Common myeloid progenitor, CD34-positive (primary cell): ENCODE data around the gene MYBPC1.

Experiments used
- CTCF ChIA-PET: fragments of 350-600 bp; sonication (Branson Sonifier 250); formaldehyde crosslinking; loops from one replicate; lab custom pipeline; 2021; ENCODE audit warnings: antibody characterized with exemption; lab: Charles Lee
- POLR2A ChIA-PET: fragments of 350-600 bp; sonication (Branson Sonifier 250); formaldehyde crosslinking; loops from one replicate; lab custom pipeline; 2021; ENCODE audit warnings: antibody characterized with exemption; lab: Charles Lee
- DNase-seq, 3 donors: peaks; one replicate each; pipeline versions ENCODE4 v3.0.0 to v3.0.0-alpha.2; 2013
- H3K27ac ChIP-seq, 2 experiments: 1 replicate in 1 of 2; 2 replicates in 1 of 2; pipeline ENCODE4 v1.7.0; 2013; ENCODE audit warnings: inconsistent platforms in 2 of 2, low read length in 2 of 2, mild to moderate bottlenecking in 2 of 2, low read depth in 1 of 2, moderate library complexity in 1 of 2; ENCODE audit not compliant: severe bottlenecking in 2 of 2, insufficient read depth in 1 of 2, poor library complexity in 1 of 2
- H3K27me3 ChIP-seq, 5 experiments: replicated peaks in 2 of 5; 1 replicate in 3 of 5; 2 replicates in 2 of 5; pipeline versions ENCODE4 v1.6.1 to v1.7.0; 2013; ENCODE audit warnings: low read length in 4 of 5, mild to moderate bottlenecking in 2 of 5, moderate library complexity in 2 of 5, inconsistent platforms in 1 of 5; ENCODE audit not compliant: insufficient read depth in 5 of 5, control insufficient read depth in 4 of 5
- H3K36me3 ChIP-seq, 4 experiments: 1 replicate in 2 of 4; 2 replicates in 2 of 4; pipeline versions ENCODE4 v1.6.1 to v1.7.0; 2013; ENCODE audit warnings: low read length in 3 of 4, control low read depth in 1 of 4, mild to moderate bottlenecking in 1 of 4; ENCODE audit not compliant: control insufficient read depth in 4 of 4, insufficient read depth in 4 of 4
- H3K4me1 ChIP-seq, 4 experiments: 1 replicate in 3 of 4; 2 replicates in 1 of 4; pipeline versions ENCODE4 v1.6.1 to v1.7.1; 2013; ENCODE audit warnings: low read length in 3 of 4, mild to moderate bottlenecking in 3 of 4, control low read depth in 1 of 4, inconsistent platforms in 1 of 4, moderate library complexity in 1 of 4; ENCODE audit not compliant: control insufficient read depth in 4 of 4, insufficient read depth in 4 of 4; ENCODE audit errors: control extremely low read depth in 1 of 4
- H3K4me3 ChIP-seq, 7 experiments: 1 replicate in 4 of 7; 2 replicates in 3 of 7; pipeline versions ENCODE4 v1.5.1 to v1.7.0; 2013; ENCODE audit warnings: mild to moderate bottlenecking in 7 of 7, low read length in 6 of 7, moderate library complexity in 6 of 7, inconsistent platforms in 2 of 7, low read depth in 2 of 7, control low read depth in 1 of 7; ENCODE audit not compliant: insufficient read depth in 4 of 7, control insufficient read depth in 1 of 7; ENCODE audit errors: extremely low read depth in 1 of 7
- H3K9me3 ChIP-seq, 5 experiments: 1 replicate in 4 of 5; 2 replicates in 1 of 5; pipeline versions ENCODE4 v1.6.1 to v1.7.1; 2013; ENCODE audit warnings: low read length in 4 of 5, mild to moderate bottlenecking in 2 of 5, inconsistent platforms in 1 of 5, low read depth in 1 of 5, moderate library complexity in 1 of 5; ENCODE audit not compliant: control insufficient read depth in 4 of 5, insufficient read depth in 2 of 5; ENCODE audit errors: control extremely low read depth in 1 of 5
- WGBS: methylation state at CpG from one replicate; pipeline ENCODE4 v1.1.5; 2013; ENCODE audit not compliant: insufficient coverage; 5-methylcytosine and 5-hydroxymethylcytosine counted together

Gene MYBPC1

DNA sequence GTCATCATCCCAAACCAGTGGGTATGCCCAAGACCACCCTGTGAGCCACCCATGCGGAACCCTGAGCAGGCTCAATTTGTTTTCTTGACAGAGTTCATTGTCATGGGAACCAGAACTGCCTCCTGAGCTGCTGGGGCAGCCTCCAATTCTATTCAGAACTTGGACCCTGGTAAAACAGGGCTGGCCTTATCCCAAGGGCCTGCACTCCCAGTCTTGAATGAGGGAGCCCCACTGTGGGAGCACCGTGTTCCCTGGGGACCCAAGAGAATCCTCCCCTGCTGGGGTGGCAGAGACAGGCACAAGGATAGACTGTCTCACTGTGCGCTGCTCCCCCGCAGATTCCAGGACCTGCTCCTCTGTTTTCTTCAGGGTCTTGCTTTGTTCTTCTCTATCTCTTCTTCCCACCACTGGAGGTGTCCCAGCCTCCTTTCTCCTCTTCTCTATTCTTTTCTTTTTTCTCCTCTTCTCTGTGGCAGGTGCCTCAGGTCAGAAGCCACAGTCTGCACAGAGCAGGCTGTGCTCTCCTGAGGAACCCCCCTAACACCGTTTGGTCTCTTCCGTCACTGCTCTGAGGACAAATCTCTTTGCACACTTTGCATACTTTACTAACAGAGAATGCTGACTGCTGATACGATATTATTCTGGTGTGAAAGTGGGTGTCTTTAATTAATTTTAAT lies 71.4 kb downstream of the MYBPC1 start:
- ChIA-PET CTCF (interaction anchor here (0.9 kb wide), 1 partner anchor 49 kb away, joined by 3 read pairs; no protein-coding TSS in a partner anchor), POLR2A (no interaction called here)

DNA sequence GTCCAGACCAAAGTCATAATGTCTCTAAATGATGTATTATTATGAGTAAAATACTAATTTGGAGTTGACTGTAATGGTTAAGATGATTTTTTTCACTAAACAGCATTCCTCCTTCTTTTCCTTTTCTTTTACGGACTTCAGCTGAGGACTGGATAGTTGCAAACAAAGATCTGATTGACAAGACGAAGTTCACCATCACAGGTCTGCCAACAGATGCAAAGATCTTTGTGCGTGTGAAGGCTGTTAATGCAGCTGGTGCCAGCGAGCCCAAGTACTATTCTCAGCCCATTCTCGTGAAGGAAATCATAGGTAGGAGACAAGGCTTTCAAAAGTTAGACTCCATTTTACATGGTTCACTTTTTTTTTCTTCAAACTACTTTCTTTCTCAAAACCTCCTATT lies 72.8 kb downstream of the MYBPC1 start:
- Histone ChIP-seq H3K36me3 (no peaks in the 10 kb centered on the region), H3K27me3 (no peaks in the 10 kb centered on the region), H3K9me3 (no peaks in the 10 kb centered on the region), H3K4me1 (peaks cover 7 to 26% (median 17%) of the 10 kb centered on the region in 4 experiments), H3K27ac (no peak overlapping the region), H3K4me3 (no peak overlapping the region)
- 100% methylated on average over 3 of the region's 5 CpGs for WGBS
- no peak for DNase-seq
- ChIA-PET CTCF (interaction anchor here (0.8 to 1.2 kb wide), 5 partner anchors 25 to 253 kb away, joined by 3 read pairs; no protein-coding TSS in a partner anchor), POLR2A (no interaction called here)

More for the DNA sequence above, 71.4 kb downstream of the MYBPC1 start:
- WGBS: 97% methylated on average over 4 of the region's 7 CpGs
- H3K36me3 ChIP-seq: no peaks in the 10 kb centered on the region
- no peak for DNase-seq
- no peak overlapping the region for H3K27ac ChIP-seq
- H3K4me3 ChIP-seq: no peak overlapping the region
- no peaks in the 10 kb centered on the region for H3K9me3 ChIP-seq
- peaks cover 7 to 16% (median 10%) of the 10 kb centered on the region in 4 experiments for H3K4me1 ChIP-seq
- H3K27me3 ChIP-seq: no peaks in the 10 kb centered on the region

GRCh38 chr12:101670007-101670671 lies 75.4 kb downstream of the MYBPC1 start:
- CTCF ChIA-PET: interaction anchor here (1.0 to 1.8 kb wide), 4 partner anchors 13 to 161 kb away, joined by 4 to 7 read pairs (median 4); partner anchors contain the start of gene GNPTAB
- no peaks in the 10 kb centered on the region for H3K27me3 ChIP-seq
- WGBS: 30% methylated on average over 3 of the region's 6 CpGs
- no peaks in the 10 kb centered on the region for H3K36me3 ChIP-seq
- H3K4me3 ChIP-seq: no peak overlapping the region
- peaks cover 7 to 26% (median 17%) of the 10 kb centered on the region in 4 experiments for H3K4me1 ChIP-seq
- H3K9me3 ChIP-seq: no peaks in the 10 kb centered on the region
- POLR2A ChIA-PET: no interaction called here
- peak; percentile 88 to 96 (median 95) for DNase-seq
- no peak overlapping the region for H3K27ac ChIP-seq

GRCh38 chr12:101671157-101671791 lies 76.5 kb downstream of the MYBPC1 start:
- H3K4me3 ChIP-seq: peak overlapping the region in 1 of 7 experiments; percentile 39
- CTCF ChIA-PET: interaction anchor here (0.8 to 1.8 kb wide), 4 partner anchors 22 to 160 kb away, joined by 3 to 5 read pairs (median 4); partner anchors contain the start of gene GNPTAB
- H3K4me1 ChIP-seq: peaks cover 7 to 26% (median 17%) of the 10 kb centered on the region in 4 experiments
- 0% methylated on average over 4 of the region's 6 CpGs for WGBS
- no peak overlapping the region for H3K27ac ChIP-seq
- POLR2A ChIA-PET: no interaction called here
- H3K27me3 ChIP-seq: no peaks in the 10 kb centered on the region
- peak; percentile 62 to 91 (median 89) for DNase-seq
- no peaks in the 10 kb centered on the region for H3K36me3 ChIP-seq
- no peaks in the 10 kb centered on the region for H3K9me3 ChIP-seq

DNA sequence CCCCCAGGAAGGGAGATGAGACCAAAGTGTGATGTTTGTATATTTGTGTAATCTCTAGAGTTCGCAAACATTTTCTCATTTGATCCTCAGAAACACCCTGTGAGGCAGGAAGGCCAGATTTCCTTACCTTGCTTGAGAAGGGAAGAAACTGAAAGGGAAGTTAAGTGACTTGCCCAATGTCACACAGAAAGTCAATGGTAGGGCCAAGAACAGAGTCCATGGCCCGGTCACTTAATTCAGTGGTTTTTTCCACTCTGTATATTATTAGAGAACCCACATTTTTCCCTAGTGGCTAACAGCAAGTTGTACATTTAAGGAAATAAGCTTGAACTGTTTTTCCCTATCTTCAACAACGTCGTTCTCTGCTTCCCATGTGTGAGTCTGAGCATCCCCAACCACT lies 77.1 kb downstream of the MYBPC1 start:
- Histone ChIP-seq H3K4me3 (peak overlapping the region in 1 of 7 experiments; percentile 39), H3K4me1 (peaks cover 7 to 26% (median 17%) of the 10 kb centered on the region in 4 experiments), H3K9me3 (no peaks in the 10 kb centered on the region), H3K27me3 (no peaks in the 10 kb centered on the region), H3K36me3 (no peaks in the 10 kb centered on the region), H3K27ac (no peak overlapping the region)
- WGBS: 80% methylated on average over 4 of the region's 4 CpGs
- DNase-seq: peak in 1 of 3 donors; percentile 16
- POLR2A ChIA-PET: no interaction called here
- CTCF ChIA-PET: interaction anchor here (0.8 to 1.7 kb wide), 4 partner anchors 21 to 159 kb away, joined by 3 to 4 read pairs (median 3); partner anchors contain the start of gene GNPTAB

DNA sequence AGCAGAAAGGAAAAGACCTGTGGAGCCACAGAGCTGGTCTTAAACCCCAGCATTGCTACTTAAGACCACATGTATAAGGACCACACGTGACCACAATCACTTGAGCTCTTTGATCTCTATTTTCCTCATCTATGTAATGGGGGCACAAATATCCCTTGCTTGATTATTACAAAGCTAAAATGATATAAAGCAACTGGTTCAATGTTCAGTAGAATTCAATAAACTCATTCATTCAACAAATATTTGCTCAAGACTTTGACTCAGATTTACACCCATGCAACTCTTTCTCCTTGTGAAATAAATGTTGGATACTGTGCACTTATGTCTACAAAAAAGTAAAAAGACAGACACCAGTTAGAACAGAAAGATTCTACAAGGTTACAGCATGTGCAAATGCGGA lies 80.8 kb downstream of the MYBPC1 start:
- WGBS: 100% methylated on average over 1 of the region's 2 CpGs
- no peak overlapping the region for H3K4me3 ChIP-seq
- no peak overlapping the region for H3K27ac ChIP-seq
- peaks cover 4 to 17% (median 12%) of the 10 kb centered on the region in 4 experiments for H3K4me1 ChIP-seq
- no peaks in the 10 kb centered on the region for H3K9me3 ChIP-seq
- ChIA-PET CTCF (interaction anchor here (0.9 kb wide), 1 partner anchor 8 kb away, joined by 3 read pairs; no protein-coding TSS in a partner anchor), POLR2A (no interaction called here)
- H3K27me3 ChIP-seq: no peaks in the 10 kb centered on the region
- DNase-seq: no peak
- no peaks in the 10 kb centered on the region for H3K36me3 ChIP-seq
